K562 (cell line): Measurements from ENCODE around the gene DAP. TPM values are rescaled to one million over a fixed set of nuclear protein-coding genes. Genes with fewer than 3 reads are reported as not detected.

Experiments used
- ATAC-seq: fragments of 200-7000 bp; cut with Tn5 transposase; 3 replicates; pipeline ENCODE4 v1.9.1; 2020; ENCODE audit warnings: moderate library complexity
- BruUV-seq: library from RNA; stranded (reverse); fragments of 400-500 nt; replicated peaks from 2 replicates; lab custom pipeline; 2021; lab: Mats Ljungman, UMichigan
- CTCF ChIA-PET: fragments of 300-600 bp; formaldehyde crosslinking; extraction: SDS; loops from one replicate; lab custom pipeline; 2021; ENCODE audit warnings: low intra/inter-chr PET ratio; lab: Yijun Ruan, JAX
- POLR2A ChIA-PET: fragments of 300-600, 350-650 bp; sonication (Branson Sonifier 250); formaldehyde crosslinking; extraction: SDS; loops from one replicate; lab custom pipeline; 2021; ENCODE audit warnings: antibody characterized with exemption, inconsistent platforms; lab: Yijun Ruan, JAX
- DNase-seq, 4 experiments: peaks; one replicate each; pipeline versions ENCODE4 v3.0.0 to v3.0.0-alpha.2; 2011 to 2018; ENCODE audit warnings: low spot score in 3 of 4, mixed read lengths in 3 of 4; ENCODE audit errors: extremely low read depth in 1 of 4
- FAIRE-seq: peaks from 2 replicates; lab custom pipeline; 2011; peaks lifted over from hg19 to GRCh38; lab: Jason Lieb, UNC
- H2AFZ ChIP-seq: 2 replicates; pipeline ENCODE4 v1.6.0; 2011; ENCODE audit warnings: low read depth, low read length, control low read depth, inconsistent platforms
- H3K27ac ChIP-seq: fragments of 200-600 bp; 3 replicates; pipeline ENCODE4 v1.8.0; 2011; ENCODE audit warnings: low read depth, mild to moderate bottlenecking, control low read depth, inconsistent platforms, low read length, moderate library complexity, mixed read lengths; ENCODE audit errors: extremely low read depth
- H3K27me3 ChIP-seq, 2 experiments: fragments of 300-600 bp in 1 of 2; 2 replicates in 1 of 2; 3 replicates in 1 of 2; pipeline versions ENCODE4 v1.6.0 to v1.8.0; 2011; ENCODE audit warnings: inconsistent platforms in 2 of 2, low read length in 2 of 2, mild to moderate bottlenecking in 1 of 2, mixed read lengths in 1 of 2, moderate library complexity in 1 of 2; ENCODE audit not compliant: control insufficient read depth in 2 of 2, insufficient read depth in 2 of 2
- H3K36me3 ChIP-seq: fragments of 300-600 bp; 3 replicates; pipeline ENCODE4 v1.8.0; 2011; ENCODE audit warnings: mild to moderate bottlenecking, low read length, inconsistent platforms; ENCODE audit not compliant: control insufficient read depth, insufficient read depth
- H3K4me1 ChIP-seq, 2 experiments: fragments of 200-600 bp in 1 of 2; replicated peaks in 1 of 2; 2 replicates in 1 of 2; 3 replicates in 1 of 2; pipeline versions ENCODE4 v1.5.1 to v1.8.0; 2011; ENCODE audit warnings: inconsistent platforms in 2 of 2, low read length in 2 of 2, mild to moderate bottlenecking in 1 of 2, mixed read lengths in 1 of 2, moderate library complexity in 1 of 2; ENCODE audit not compliant: control insufficient read depth in 2 of 2, insufficient read depth in 2 of 2
- H3K4me2 ChIP-seq: 2 replicates; pipeline ENCODE4 v1.6.1; 2011; ENCODE audit warnings: low read length, control low read depth, inconsistent platforms, mixed read lengths; ENCODE audit not compliant: insufficient read depth
- H3K4me3 ChIP-seq: fragments of 200-600 bp; sonication (generic), shearing (Covaris generic); 2 replicates; pipeline ENCODE4 v1.5.1; 2016; ENCODE audit warnings: control low read depth, inconsistent platforms
- H3K79me2 ChIP-seq: fragments of 200-600 bp; 3 replicates; pipeline ENCODE4 v1.8.0; 2011; ENCODE audit warnings: low read length, inconsistent platforms; ENCODE audit not compliant: control insufficient read depth, insufficient read depth
- H3K9ac ChIP-seq, 2 experiments: 2 replicates each; pipeline versions ENCODE4 v1.6.0 to v1.6.1; 2011; ENCODE audit warnings: low read depth in 2 of 2, low read length in 2 of 2, control low read depth in 1 of 2, inconsistent platforms in 1 of 2, mild to moderate bottlenecking in 1 of 2, mixed read lengths in 1 of 2; ENCODE audit not compliant: insufficient read depth in 1 of 2
- H3K9me1 ChIP-seq: one replicate; pipeline ENCODE4 v1.6.0; 2011; ENCODE audit warnings: inconsistent platforms, mild to moderate bottlenecking, low read length, moderate library complexity; ENCODE audit not compliant: control insufficient read depth, insufficient read depth
- H3K9me3 ChIP-seq: replicated peaks from 2 replicates; pipeline ENCODE4 v1.5.1; 2011; ENCODE audit warnings: low read depth, low read length, inconsistent platforms; ENCODE audit not compliant: control insufficient read depth, insufficient read depth
- H4K20me1 ChIP-seq: replicated peaks from 2 replicates; pipeline ENCODE4 v1.6.1; 2011; ENCODE audit warnings: low read length, inconsistent platforms, mixed read lengths; ENCODE audit not compliant: control insufficient read depth, insufficient read depth
- ARNT ChIP-seq, 2 experiments: fragments of 450-650 bp; IDR thresholded peaks; 2 replicates each; pipeline ENCODE4 v1.6.1; 2016; ENCODE audit warnings: mild to moderate bottlenecking in 1 of 2
- CREM ChIP-seq: IDR thresholded peaks from 2 replicates; pipeline ENCODE4 v1.6.1; 2014; ENCODE audit warnings: antibody characterized with exemption, low read depth
- JUNB ChIP-seq: fragments of 450-650 bp; formaldehyde crosslinking; conservative IDR thresholded peaks from 2 replicates; pipeline ENCODE4 v1.4.0; 2020; ENCODE audit warnings: mild to moderate bottlenecking
- MLX ChIP-seq, 2 experiments: fragments of 450-650 bp in 1 of 2; sonication (generic) in 1 of 2; formaldehyde crosslinking; conservative IDR thresholded peaks; 2 replicates each; pipeline versions ENCODE4 v1.4.0 to v1.8.1; 2020 to 2022; ENCODE audit warnings: mild to moderate bottlenecking in 1 of 2, missing genetic modification reagents in 1 of 2
- MYNN ChIP-seq, 2 experiments: sonication (generic); formaldehyde crosslinking in 1 of 2; IDR thresholded peaks; 2 replicates each; pipeline versions ENCODE4 v1.5.0 to v1.6.1; 2016 to 2020; ENCODE audit warnings: antibody characterized with exemption in 1 of 2, missing genetic modification reagents in 1 of 2
- ZNF12 ChIP-seq: sonication (generic); formaldehyde crosslinking; IDR thresholded peaks from 2 replicates; pipeline ENCODE4 v1.4.0; 2020; ENCODE audit warnings: mild to moderate bottlenecking, missing genetic modification reagents
- ZNF253 ChIP-seq: fragments of 250-450 bp; sonication (Bioruptor Pico); conservative IDR thresholded peaks from 2 replicates; pipeline ENCODE4 v1.6.1; 2021; ENCODE audit warnings: mild to moderate bottlenecking
- ZNF444 ChIP-seq: fragments of 250-450 bp; sonication (Bioruptor Pico); IDR thresholded peaks from 2 replicates; pipeline ENCODE4 v1.4.0; 2020; ENCODE audit warnings: mild to moderate bottlenecking, moderate library complexity
- WGBS: fragments of 100-300 bp; shearing (Covaris generic); methylation state at CpG from one replicate; pipeline ENCODE4 v1.1.6; 2016; ENCODE audit warnings: low coverage, mixed read lengths; ENCODE audit not compliant: insufficient coverage; ENCODE audit errors: missing lambda C conversion rate; 5-methylcytosine and 5-hydroxymethylcytosine counted together
- in situ Hi-C: fragments of 300-500 bp; cut with MboI; formaldehyde crosslinking; loops from 4 replicates; pipeline ENCODE4 v1.15.0; 2018; ENCODE audit warnings: inconsistent platforms, mixed read lengths
- intact Hi-C: fragments of 100-400 bp; cut with micrococcal nuclease; formaldehyde crosslinking; loops from 2 replicates; pipeline ENCODE4 v1.14.2; 2022
- polyA plus RNA-seq, 8 experiments: library from polyadenylated mRNA; depleted of rRNA in 4 of 8; stranded (reverse) in 5 of 8; unstranded in 3 of 8; fragments of >200 nt; fragmentation: Nextera tagmentation in 2 of 8; fragmentation: Illumina TruSeq in 1 of 8; extraction: Ambion mirVana in 2 of 8; extraction: Trizol in 1 of 8; gene quantifications; 2 replicates each; pipeline versions ENCODE4 v1.2.1 to v1.2.3, GENCODE V29; 2011 to 2014; ENCODE audit warnings: inconsistent platforms in 1 of 8, missing spikeins in 1 of 8
- total RNA-seq, 7 experiments: library from RNA; depleted of rRNA in 6 of 7; stranded (reverse); fragments of >200 nt in 6 of 7; fragmentation: Illumina TruSeq in 2 of 7; extraction: Trizol in 2 of 7; gene quantifications; 2 replicates each; pipeline versions ENCODE4 v1.2.1 to v1.2.3, GENCODE V29; 2011 to 2021; ENCODE audit warnings: low replicate concordance in 1 of 7
- TF ChIP-seq, protein P1 (sequence below), 2 experiments: fragments of 450-650 bp; IDR thresholded peaks; 2 replicates each; pipeline ENCODE4 v1.6.1; 2016
- TF ChIP-seq, protein P2 (sequence below): fragments of 250-450 bp; sonication (Bioruptor Pico); IDR thresholded peaks from 2 replicates; pipeline ENCODE4 v1.5.0; 2021; ENCODE audit warnings: mild to moderate bottlenecking, moderate library complexity
- TF ChIP-seq, protein P3 (sequence below): sonication (generic); formaldehyde crosslinking; IDR thresholded peaks from 2 replicates; pipeline ENCODE4 v1.8.0; 2022; ENCODE audit warnings: mild to moderate bottlenecking, missing genetic modification reagents
- TF ChIP-seq, protein P4 (sequence below), 3 experiments: fragments of 200-800 bp in 1 of 3; sonication (Bioruptor generic) in 1 of 3; sonication (generic) in 1 of 3; formaldehyde crosslinking in 1 of 3; IDR thresholded peaks; 2 replicates each; pipeline versions ENCODE4 v1.6.1 to v1.8.0; 2016 to 2022; ENCODE audit warnings: mild to moderate bottlenecking in 2 of 3, missing compliant biosample characterization in 2 of 3, missing genetic modification characterization in 2 of 3, missing genetic modification reagents in 1 of 3

Gene DAP
- total and polyA plus RNA-seq, 9 of the 15 experiments (the other 6 are each of a cell fraction or from before 2014, with no cell fraction given) = 14.1 to 151 (median 34.5) TPM

DNA sequence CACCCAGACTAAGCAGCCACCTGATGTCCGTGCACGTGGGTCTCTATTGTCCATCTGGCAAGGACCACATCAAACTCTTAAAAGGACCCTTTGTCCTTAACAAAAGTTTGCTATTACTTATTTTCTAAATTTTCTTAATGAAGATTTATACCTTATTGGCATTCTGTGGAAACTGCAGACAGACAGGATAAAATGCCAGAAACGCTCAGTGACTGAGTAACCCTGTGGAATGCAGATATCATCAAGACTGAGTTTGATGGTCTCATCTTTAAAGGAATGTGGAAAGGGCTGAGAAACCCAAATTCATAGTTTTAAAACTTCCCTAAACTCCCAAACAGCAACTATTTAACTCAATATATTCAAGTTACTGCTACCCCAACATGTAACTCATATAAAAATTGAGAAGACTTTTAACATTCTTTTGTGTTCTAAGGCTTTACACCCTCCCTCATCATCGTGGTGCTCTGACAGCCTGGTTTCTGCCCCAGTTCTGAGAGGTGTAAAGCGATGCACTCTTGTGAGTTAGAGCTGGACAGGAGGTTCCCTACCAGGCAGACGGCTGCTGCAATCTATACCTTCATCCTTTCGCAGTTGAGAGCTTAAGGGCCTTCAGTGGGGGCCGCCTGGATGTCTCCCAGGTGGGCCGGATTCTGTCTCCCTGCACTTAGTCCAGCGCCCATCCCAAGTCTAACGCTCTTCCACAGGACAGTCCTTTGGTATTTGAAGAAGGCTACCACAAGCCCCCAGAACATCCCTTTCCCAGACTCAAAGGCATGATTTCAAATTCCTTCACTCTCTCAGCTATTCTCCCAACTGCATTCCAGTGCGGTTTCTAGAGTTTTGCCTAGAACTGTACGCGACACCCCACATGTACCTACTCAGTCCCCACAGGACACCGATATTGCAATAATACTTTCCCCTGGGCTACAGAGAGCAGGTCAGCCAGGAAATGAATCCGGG is 68.9 kb downstream of the DAP start:
- Histone ChIP-seq H3K9me3 (no peaks in the 10 kb centered on the region), H3K9me1 (peaks cover 9% of the 10 kb centered on the region), H3K4me1 (peaks cover 6 to 16% of the 10 kb centered on the region in 2 experiments; a peak in 4 of 5 replicates), H4K20me1 (peaks cover 32% of the 10 kb centered on the region), H3K4me3 (no peak overlapping the region), H3K79me2 (peaks cover 23% of the 10 kb centered on the region; the same call in 2 of the 3 replicates), H3K27me3 (no peaks in the 10 kb centered on the region), H3K36me3 (peaks cover 50% of the 10 kb centered on the region; the same call in 2 of the 3 replicates), H3K9ac (no peak overlapping the region), H2AFZ (no peak overlapping the region), H3K27ac (no peak overlapping the region), H3K4me2 (no peak overlapping the region)
- ATAC-seq = no peak
- intact Hi-C loops (loop anchor here (10.0 kb wide), 2 partner anchors 293 to 483 kb away; no protein-coding TSS in a partner anchor), in situ Hi-C loops (no loop called here)
- BruUV-seq = no TSS peak
- DNase-seq = no peak
- POLR2A ChIA-PET = interaction anchor here (0.6 kb wide), 1 partner anchor 69 kb away, joined by 3 read pairs; the partner anchor contains the start of gene DAP
- CTCF ChIA-PET = no interaction called here
- 90% methylated on average over 16 of the region's 16 CpGs for WGBS
- FAIRE-seq = no peak
- no peak for TF ChIP-seq MYNN (IDR thresholded peaks at IDR 0.05)
- no peak for TF ChIP-seq MYNN (CRISPR knock-in tag; IDR thresholded peaks at IDR 0.05)
- TF ChIP-seq, protein P1, sequence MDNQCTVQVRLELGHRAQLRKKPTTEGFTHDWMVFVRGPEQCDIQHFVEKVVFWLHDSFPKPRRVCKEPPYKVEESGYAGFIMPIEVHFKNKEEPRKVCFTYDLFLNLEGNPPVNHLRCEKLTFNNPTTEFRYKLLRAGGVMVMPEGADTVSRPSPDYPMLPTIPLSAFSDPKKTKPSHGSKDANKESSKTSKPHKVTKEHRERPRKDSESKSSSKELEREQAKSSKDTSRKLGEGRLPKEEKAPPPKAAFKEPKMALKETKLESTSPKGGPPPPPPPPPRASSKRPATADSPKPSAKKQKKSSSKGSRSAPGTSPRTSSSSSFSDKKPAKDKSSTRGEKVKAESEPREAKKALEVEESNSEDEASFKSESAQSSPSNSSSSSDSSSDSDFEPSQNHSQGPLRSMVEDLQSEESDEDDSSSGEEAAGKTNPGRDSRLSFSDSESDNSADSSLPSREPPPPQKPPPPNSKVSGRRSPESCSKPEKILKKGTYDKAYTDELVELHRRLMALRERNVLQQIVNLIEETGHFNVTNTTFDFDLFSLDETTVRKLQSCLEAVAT (IDR thresholded peaks at IDR 0.05) = no peak
- TF ChIP-seq, protein P2, sequence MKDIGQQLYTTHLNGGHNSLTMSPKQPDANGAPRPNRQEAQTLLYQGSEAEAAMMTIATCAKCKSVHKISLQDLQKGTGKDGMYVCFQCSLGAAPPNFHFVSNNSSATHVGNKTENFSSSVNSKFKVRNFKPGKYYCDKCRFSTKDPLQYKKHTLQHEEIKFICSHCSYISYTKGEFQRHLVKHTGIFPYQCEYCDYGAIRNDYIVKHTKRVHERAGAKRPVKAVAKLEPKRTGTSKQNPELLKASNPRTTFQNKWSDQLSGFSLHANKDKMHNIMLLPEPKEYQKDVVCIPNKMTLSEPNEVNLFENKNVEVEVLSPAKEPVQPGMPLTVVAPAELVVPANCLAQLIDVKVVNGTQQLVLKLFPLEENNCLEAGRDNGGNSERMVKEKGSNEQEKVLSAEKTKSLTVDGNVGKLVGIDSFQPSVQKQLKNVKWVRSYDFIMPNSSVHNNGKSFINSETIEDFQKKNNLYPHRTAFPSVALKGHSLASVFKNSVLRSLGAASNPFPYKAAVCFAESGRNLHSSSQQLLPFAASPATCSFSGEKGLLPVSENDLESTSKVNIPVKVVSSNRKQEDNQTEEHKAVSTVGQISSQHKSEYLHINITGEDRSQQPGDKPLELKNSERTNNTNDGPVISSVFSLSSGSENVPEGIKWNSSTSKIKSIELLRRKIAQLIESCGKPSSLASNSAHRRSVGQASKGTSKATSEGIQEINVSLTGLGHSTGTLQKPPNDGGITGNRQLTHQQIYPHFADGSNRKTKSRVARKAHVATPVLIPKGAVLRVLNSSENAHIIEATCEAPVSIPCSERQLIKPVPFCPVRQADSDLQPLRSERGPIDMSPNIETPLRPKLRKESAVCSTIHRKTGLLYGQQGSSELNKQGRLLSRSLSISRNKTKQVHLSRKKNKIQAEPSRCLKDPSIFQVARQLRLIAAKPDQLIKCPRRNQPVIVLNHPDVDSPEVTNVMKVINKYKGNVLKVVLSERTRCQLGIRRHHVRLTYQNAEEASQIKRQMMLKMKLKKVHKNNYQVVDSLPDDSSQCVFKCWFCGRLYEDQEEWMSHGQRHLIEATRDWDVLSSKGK (CRISPR knock-in tag) = no peak
- TF ChIP-seq CREM = no peak
- no peak for TF ChIP-seq MLX (CRISPR knock-in tag; conservative IDR thresholded peaks at IDR 0.05)
- no peak for TF ChIP-seq ZNF253 (CRISPR knock-in tag)
- no peak for TF ChIP-seq ARNT (IDR thresholded peaks at IDR 0.05)
- TF ChIP-seq ZNF12 (CRISPR knock-in tag) = no peak
- no peak for TF ChIP-seq JUNB (CRISPR knock-in tag)
- TF ChIP-seq, protein P3, sequence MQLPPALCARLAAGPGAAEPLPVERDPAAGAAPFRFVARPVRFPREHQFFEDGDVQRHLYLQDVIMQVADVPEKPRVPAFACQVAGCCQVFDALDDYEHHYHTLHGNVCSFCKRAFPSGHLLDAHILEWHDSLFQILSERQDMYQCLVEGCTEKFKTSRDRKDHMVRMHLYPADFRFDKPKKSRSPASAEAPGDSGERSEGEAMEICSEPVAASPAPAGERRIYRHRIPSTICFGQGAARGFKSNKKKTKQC = no peak
- no peak for TF ChIP-seq ZNF444
- TF ChIP-seq, protein P4, sequence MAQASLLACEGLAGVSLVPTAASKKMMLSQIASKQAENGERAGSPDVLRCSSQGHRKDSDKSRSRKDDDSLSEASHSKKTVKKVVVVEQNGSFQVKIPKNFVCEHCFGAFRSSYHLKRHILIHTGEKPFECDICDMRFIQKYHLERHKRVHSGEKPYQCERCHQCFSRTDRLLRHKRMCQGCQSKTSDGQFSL (CRISPR knock-in tag; IDR thresholded peaks at IDR 0.05) = no peak
- TF ChIP-seq, protein P4 (tag; IDR thresholded peaks at IDR 0.05) = no peak
